Body of pancreas (tissue), 4 donors: ENCODE measurements around the gene HMCN1.

Experiments
- CTCF ChIP-seq, 7 experiments: fragments of 450-650 bp in 4 of 7; fragments of 200-600 bp in 3 of 7; sonication (generic) in 3 of 7; IDR thresholded peaks; one replicate each; pipeline ENCODE4 v1.5.1; 2016 to 2019; ENCODE audit warnings: antibody characterized with exemption in 7 of 7
- POLR2A ChIP-seq, 3 donors: fragments of 450-650 bp; IDR thresholded peaks; one replicate each; pipeline ENCODE4 v1.6.1; 2016; ENCODE audit warnings: antibody characterized with exemption in 3 of 3, mild to moderate bottlenecking in 2 of 3

DNA sequence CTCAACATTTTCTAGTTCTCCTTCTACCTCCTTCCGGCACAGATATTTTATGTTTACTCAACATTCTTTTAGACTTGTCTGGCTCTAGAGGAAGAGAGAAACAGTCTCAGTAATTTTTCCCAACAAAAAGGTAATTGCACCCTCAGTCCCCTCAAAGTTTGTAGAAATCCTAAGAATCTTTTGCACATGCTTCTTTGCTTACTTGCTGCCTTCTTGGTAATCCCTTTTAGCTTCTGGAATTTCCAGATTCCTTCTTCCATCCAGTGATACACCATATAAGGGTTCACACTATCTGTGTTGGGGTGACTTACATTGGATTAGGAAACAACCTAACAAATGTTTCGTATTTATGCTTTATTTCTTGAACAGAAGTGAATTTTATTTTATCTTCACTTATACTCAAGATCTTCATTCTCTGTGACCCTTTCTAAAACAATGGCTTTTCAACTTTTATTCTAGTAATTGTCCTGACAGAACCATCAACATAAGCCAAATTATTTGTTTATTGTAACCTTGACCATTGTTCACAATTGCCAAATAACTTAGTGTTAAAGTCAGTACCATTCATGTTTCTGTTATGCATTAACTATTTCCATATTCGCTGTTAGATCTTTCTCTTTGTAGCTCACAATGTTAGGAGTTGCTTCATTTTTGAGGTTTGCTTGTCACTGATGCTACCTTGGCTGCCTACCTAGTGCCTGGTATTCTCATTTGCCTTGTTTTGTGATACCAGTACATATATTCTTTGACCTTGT lies 238.1 kb downstream of the HMCN1 start:
- no peak for TF ChIP-seq POLR2A (IDR thresholded peaks at IDR 0.05)
- no peak for TF ChIP-seq CTCF (IDR thresholded peaks at IDR 0.05)
